Body of pancreas (tissue), 4 donors: ENCODE results near the gene ELOVL7.

ENCODE experiments used
- CTCF ChIP-seq, 7 experiments: fragments of 450-650 bp in 4 of 7; fragments of 200-600 bp in 3 of 7; sonication (generic) in 3 of 7; IDR thresholded peaks; one replicate each; pipeline ENCODE4 v1.5.1; 2016 to 2019; ENCODE audit warnings: antibody characterized with exemption in 7 of 7
- POLR2A ChIP-seq, 3 donors: fragments of 450-650 bp; IDR thresholded peaks; one replicate each; pipeline ENCODE4 v1.6.1; 2016; ENCODE audit warnings: antibody characterized with exemption in 3 of 3, mild to moderate bottlenecking in 2 of 3

GRCh38 chr5:60843386-60843935 lies 608 bp downstream of the ELOVL7 start:
- peak in 1 of 7 experiments; percentile 1 for TF ChIP-seq CTCF (IDR thresholded peaks at IDR 0.05)
- TF ChIP-seq POLR2A (IDR thresholded peaks at IDR 0.05) = no peak
